Mucosa of stomach (tissue), 1 donor: ENCODE results near the gene HTR2B.
A peak's percentile ranks its signal among the peaks of the same experiment; 100 is the strongest.

Experiments
- H3K27me3 ChIP-seq: one replicate; pipeline ENCODE4 v1.7.0; 2013; ENCODE audit warnings: mild to moderate bottlenecking, low read length; ENCODE audit not compliant: control insufficient read depth, insufficient read depth
- H3K36me3 ChIP-seq: one replicate; pipeline ENCODE4 v1.7.0; 2013; ENCODE audit warnings: low read length; ENCODE audit not compliant: control insufficient read depth, insufficient read depth
- H3K4me1 ChIP-seq: one replicate; pipeline ENCODE4 v1.7.0; 2013; ENCODE audit warnings: mild to moderate bottlenecking, low read length; ENCODE audit not compliant: control insufficient read depth, insufficient read depth
- H3K4me3 ChIP-seq: one replicate; pipeline ENCODE4 v1.7.0; 2013; ENCODE audit warnings: low read length
- H3K9ac ChIP-seq: one replicate; pipeline ENCODE4 v1.7.0; 2013; ENCODE audit warnings: mild to moderate bottlenecking, low read length, moderate library complexity
- H3K9me3 ChIP-seq: one replicate; pipeline ENCODE4 v1.7.0; 2013; ENCODE audit warnings: mild to moderate bottlenecking, low read length, moderate library complexity; ENCODE audit not compliant: control insufficient read depth
- donor health status: Pancreatic carcinoma.

The HTR2B gene

DNA sequence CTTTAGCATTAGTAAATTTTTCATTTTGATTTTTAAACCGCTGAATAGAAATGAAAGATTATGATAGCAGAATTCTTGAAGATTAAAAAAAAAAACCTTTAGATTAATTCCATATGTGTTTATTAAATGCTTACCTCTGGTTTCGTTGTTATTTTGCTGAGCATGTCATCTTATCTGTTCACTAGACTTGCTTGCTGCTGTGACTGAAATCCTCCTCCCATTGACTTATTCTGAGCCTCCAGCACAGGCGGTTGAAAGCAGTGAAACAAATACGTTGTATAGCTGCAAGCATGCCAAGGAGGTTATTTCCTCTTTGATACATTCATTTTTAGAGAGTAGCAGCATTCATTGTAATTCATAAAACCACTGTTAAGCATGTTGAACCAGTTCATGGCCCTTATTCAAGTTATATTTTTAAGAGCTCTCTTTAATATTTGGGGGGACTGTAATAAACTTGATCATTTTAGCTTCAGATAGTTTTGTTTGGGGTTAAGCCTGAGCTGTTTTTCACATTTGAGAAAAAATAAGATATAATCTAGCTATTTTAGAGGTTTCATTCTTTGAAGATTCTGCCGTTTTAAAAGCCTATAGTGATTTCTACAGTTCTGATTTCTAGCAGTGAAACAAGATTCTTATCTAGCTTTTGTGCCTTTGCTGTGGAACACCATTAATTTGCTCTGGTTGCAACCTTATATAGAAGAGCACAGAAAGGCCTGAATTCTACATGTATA, at the start of gene HTR2B:
Gene HTR2B (minus strand): TSS at position 205 of the 731 bp plus-strand sequence. CDS start 1,278 bp downstream, outside the sequence.
- Histone ChIP-seq H3K4me3 (no peak within 1 kb of the TSS), H3K27me3 (no peaks in the 10 kb centered on the region), H3K9ac (peak within 1 kb of the TSS; percentile 19), H3K36me3 (no peaks in the 10 kb centered on the region), H3K4me1 (peaks cover 28% of the 10 kb centered on the region), H3K9me3 (no peaks in the 10 kb centered on the region)

DNA sequence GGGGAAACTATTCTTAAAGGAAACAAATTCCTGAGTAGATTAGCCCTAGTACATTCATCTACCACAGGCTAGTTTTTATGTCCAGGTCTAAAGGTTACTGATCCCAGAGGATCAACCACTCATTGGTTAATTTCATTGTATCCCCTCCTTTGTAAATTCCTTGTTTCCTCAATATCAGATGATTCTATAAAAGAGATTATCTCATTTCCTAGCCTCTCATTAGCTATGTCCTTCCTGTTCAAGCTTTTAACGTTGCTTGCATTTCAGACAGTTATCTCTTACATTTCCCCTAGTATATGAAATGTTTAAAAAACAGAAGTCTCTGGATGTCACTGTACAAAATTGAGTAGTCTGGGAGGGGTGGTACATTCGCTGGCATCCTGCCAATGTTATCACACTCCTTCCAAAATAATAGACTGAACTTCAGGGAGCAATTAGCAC, 49.4 kb upstream of the HTR2B start:
- no peaks in the 10 kb centered on the region for H3K36me3 ChIP-seq
- no peak overlapping the region for H3K9ac ChIP-seq
- H3K27me3 ChIP-seq: no peaks in the 10 kb centered on the region
- H3K4me1 ChIP-seq: no peaks in the 10 kb centered on the region
- H3K4me3 ChIP-seq: no peak overlapping the region
- no peaks in the 10 kb centered on the region for H3K9me3 ChIP-seq

DNA sequence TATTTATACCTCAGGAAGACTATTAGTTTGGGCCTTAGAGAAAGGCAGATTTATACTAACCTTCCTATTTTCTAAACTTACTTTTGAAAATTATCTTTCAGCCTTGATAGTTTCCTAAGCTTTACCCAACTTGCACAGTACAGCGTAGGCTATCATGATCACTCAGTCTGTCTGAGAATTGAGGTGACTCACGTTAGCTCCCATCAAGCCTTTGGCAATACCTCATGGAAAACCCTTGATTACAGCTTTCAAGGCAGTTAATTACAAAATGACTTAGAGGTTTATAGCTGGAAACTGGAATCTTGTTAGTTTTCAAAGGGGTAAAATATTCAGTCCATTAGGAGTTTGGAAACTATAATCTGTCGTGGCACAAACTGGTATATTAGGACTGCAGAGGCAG, 47.2 kb upstream of the HTR2B start:
- H3K9me3 ChIP-seq: no peaks in the 10 kb centered on the region
- H3K4me3 ChIP-seq: no peak overlapping the region
- H3K4me1 ChIP-seq: no peaks in the 10 kb centered on the region
- no peak overlapping the region for H3K9ac ChIP-seq
- H3K36me3 ChIP-seq: peaks cover 3% of the 10 kb centered on the region
- no peaks in the 10 kb centered on the region for H3K27me3 ChIP-seq

DNA sequence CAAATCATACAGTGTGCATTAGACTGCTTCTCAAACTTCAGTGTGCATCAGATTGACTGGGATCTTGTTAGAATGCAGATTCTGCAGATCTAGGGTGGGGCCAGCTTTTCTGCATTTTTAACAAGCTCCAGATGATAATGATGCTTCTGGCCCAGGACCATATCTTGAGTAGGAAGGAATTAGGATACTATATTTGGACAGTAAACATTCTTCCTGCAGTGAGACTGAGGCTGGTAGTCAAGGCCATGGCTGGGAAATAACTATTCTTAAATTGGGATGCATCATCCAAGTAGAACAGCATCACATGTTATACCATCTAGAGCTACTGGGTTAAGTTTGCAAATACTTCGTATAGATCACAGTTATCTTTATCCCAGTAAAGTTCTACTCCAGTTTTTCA, 45.2 kb upstream of the HTR2B start:
- peaks cover 8% of the 10 kb centered on the region for H3K36me3 ChIP-seq
- H3K4me1 ChIP-seq: no peaks in the 10 kb centered on the region
- no peaks in the 10 kb centered on the region for H3K27me3 ChIP-seq
- no peak overlapping the region for H3K9ac ChIP-seq
- no peaks in the 10 kb centered on the region for H3K9me3 ChIP-seq
- no peak overlapping the region for H3K4me3 ChIP-seq

DNA sequence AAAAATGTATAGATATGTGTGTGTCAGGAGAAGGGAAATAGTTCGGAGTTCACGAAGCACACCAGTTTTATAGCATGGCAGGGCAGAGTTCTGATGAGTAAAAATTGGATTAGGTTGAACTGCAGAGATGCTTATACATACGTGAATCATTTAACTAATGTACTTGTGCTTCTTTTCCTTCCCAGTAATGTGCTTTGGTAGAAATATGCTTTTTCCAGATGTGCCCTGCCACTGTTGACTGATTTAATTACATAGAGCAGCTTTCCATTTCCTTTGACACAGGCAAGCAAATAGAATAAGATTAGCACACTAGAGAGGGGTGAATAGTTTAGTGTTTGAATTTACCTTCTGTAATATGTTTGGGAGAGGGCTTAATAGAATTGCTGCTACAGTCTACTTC, 44.6 kb upstream of the HTR2B start:
- Histone ChIP-seq H3K9me3 (no peaks in the 10 kb centered on the region), H3K4me3 (no peak overlapping the region), H3K27me3 (no peaks in the 10 kb centered on the region), H3K4me1 (no peaks in the 10 kb centered on the region), H3K36me3 (peaks cover 8% of the 10 kb centered on the region), H3K9ac (no peak overlapping the region)

DNA sequence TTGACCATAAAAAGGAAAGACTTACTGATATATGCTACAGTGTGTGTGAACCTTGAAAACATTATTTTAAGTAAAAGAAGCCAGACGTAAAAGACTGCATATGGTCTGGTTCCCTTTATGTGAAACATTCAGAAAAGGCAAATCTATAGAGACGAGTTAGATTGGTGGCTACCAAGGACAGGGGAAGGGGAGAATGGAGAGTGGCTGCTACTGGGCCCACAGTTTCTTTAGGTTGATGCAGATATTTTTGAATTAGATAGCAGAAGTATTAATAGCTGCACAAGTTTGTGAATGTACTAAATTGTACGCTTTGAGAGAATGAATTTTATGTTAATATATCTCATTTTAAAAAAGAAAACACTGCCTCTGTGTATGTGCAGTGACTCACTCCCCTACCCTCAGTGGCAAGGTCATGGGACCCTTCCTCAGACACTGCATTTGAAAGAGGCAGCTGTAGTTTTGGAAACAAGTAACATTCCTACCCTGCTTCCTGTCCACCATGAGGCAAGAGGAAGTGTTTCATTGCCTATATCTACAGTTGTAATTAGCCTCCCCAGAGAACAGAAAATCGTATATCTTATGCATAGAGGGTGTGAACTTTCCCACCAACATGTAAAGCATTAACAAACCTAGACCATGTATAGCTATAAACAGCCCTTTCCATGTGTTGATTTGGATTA, 43.8 kb upstream of the HTR2B start:
- H3K9me3 ChIP-seq: no peaks in the 10 kb centered on the region
- no peaks in the 10 kb centered on the region for H3K27me3 ChIP-seq
- no peak overlapping the region for H3K9ac ChIP-seq
- H3K36me3 ChIP-seq: peaks cover 8% of the 10 kb centered on the region
- no peak overlapping the region for H3K4me3 ChIP-seq
- H3K4me1 ChIP-seq: no peaks in the 10 kb centered on the region

DNA sequence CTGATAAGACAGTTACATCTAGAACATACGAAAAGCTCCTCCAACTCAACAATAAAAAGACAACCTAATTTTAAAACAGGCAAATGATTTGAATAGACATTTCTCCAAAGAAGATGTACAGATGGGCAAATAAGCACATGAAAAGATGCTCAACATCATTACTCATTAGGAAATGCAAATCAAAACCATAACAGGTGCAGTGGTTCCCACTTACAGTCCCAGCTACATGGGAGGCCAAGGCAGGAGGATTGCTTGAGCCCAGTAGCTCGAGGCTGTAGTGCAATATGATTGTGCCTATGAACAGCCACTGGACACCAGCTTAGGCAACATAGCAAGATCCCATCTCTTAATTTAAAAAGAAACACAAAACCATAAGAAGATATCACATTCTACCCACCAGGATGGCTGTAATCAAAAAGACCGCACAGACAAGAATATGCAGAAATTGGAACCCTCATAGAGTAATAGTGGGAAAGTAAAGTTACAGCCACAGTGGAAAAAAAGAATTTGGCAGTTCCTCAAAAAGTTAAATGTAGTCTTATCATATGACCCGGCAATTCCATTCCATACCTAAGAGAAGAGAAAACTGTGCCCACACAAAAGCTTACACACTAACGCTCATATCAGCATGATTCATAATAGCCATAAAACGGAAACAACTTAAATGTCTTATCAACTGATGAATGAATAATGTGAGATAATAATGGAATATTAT, 43.1 kb upstream of the HTR2B start:
- peaks cover 8% of the 10 kb centered on the region for H3K36me3 ChIP-seq
- no peak overlapping the region for H3K9ac ChIP-seq
- H3K4me1 ChIP-seq: no peaks in the 10 kb centered on the region
- no peaks in the 10 kb centered on the region for H3K9me3 ChIP-seq
- no peak overlapping the region for H3K4me3 ChIP-seq
- H3K27me3 ChIP-seq: no peaks in the 10 kb centered on the region

DNA sequence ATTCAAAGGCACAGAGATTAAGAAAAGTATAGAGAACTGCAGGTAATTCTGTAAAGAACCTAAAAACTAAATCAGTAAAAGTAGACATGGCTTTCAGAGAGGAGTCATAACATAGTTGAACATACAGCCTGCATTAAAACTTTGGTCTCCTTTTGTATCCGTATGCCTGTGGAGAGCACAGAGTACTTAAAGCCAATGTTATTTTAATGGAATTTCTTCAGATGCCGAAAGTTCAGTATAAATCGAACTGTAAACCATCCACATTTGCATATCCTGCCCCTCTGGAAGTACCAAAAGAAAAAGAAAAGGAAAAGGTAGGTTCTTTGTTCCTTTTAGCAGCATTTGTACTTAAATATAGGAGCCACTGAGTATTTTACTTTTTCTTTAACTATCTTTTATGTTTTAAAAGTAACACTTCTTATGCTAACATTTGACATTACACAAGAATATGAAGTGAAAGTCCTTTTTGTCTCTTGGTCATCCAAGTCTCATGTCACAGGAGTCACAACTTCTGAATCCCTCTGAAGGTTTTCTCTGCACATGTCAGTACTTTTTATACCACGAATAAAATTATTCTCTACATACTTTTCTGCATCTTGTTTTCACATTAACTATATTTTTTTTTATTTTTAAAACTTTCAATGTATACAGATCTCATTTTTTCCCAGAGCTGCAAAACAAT, 38.7 kb upstream of the HTR2B start:
- H3K27me3 ChIP-seq: no peaks in the 10 kb centered on the region
- peaks cover 8% of the 10 kb centered on the region for H3K36me3 ChIP-seq
- H3K9ac ChIP-seq: no peak overlapping the region
- no peaks in the 10 kb centered on the region for H3K9me3 ChIP-seq
- no peak overlapping the region for H3K4me3 ChIP-seq
- H3K4me1 ChIP-seq: no peaks in the 10 kb centered on the region

DNA sequence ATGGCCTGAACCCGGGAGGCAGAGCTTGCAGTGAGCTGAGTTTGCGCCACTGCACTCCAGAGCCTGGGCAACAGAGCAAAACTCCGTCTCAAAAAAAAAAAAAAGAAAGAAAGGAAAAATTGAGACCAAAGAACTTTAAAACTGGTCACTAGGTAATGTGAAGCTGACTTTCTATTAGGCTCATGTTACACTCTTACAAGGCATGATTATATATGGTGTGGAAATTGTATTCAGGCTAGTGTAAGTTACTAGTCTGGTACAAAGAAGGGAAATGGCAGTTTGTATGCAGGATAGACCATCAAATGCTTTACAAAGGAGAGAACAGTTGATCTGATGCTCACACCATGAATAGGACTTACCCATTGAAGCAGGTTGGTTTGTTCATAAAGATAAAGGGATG, 38.2 kb upstream of the HTR2B start:
- no peaks in the 10 kb centered on the region for H3K4me1 ChIP-seq
- H3K9ac ChIP-seq: no peak overlapping the region
- no peaks in the 10 kb centered on the region for H3K27me3 ChIP-seq
- no peaks in the 10 kb centered on the region for H3K9me3 ChIP-seq
- peaks cover 8% of the 10 kb centered on the region for H3K36me3 ChIP-seq
- no peak overlapping the region for H3K4me3 ChIP-seq

DNA sequence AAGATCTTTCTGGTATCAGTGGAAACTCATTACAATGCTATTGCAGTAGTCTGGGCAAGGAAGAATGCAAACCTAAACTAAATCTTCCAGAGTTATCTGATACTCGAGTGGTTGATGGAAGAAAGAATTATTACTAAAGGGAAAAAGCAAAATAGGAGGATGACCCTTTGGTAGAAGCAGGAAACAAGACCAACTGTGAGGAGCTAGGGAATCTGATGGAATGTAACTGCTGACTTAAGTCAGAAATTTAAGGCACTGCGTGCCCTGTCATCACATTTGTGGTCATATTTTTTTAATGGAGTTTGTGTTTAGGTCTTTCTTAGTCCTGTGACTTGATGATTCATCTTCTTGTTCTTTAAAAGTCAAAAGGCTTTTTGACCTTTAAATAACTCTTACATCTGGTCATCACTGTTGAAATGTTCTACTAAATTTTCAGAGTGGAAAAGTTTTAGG, 37.1 kb upstream of the HTR2B start:
- Histone ChIP-seq H3K9ac (no peak overlapping the region), H3K4me3 (no peak overlapping the region), H3K36me3 (peaks cover 4% of the 10 kb centered on the region), H3K27me3 (no peaks in the 10 kb centered on the region), H3K4me1 (no peaks in the 10 kb centered on the region), H3K9me3 (no peaks in the 10 kb centered on the region)

DNA sequence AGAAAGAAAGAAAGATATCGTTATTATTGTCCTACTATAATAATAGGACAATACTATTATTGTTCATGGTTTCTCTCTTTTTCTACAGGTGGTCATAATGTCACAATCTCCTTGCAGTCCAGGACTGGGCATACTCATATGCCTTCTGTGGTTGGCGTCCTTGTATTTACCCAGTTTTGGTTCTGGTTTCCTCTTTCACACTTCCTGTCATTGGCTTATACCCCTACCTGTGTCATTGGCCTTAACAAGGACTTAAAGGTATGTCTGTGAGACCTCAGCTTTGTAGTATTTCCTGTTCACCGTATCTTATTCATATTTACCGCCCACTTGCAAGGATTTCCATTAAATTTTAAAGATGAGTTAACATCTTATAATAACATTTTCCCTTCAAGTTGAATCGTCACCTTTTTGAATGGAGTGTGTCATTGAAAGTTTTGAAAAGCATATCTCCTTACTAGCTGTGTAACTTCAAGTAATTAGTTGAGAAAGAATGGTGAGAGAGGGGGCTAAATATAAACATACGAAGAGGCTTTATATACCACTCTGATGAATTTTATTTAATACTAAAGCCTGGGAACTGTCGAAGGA, 36.5 kb upstream of the HTR2B start:
- Histone ChIP-seq H3K9ac (no peak overlapping the region), H3K4me3 (no peak overlapping the region), H3K9me3 (no peaks in the 10 kb centered on the region), H3K4me1 (no peaks in the 10 kb centered on the region), H3K36me3 (no peaks in the 10 kb centered on the region), H3K27me3 (no peaks in the 10 kb centered on the region)
